Panc1 (cell line): ENCODE data around the gene DYNC1H1. TPM values are rescaled to one million over a fixed set of nuclear protein-coding genes. Genes with fewer than 3 reads are reported as not detected.

Source experiments
- ATAC-seq: fragments of 200-7000 bp; cut with Tn5 transposase; 2 replicates; pipeline ENCODE4 v1.9.1; 2020; ENCODE audit warnings: mild to moderate bottlenecking, moderate library complexity
- BruUV-seq: library from RNA; stranded (reverse); fragments of 400-500 nt; replicated peaks from 2 replicates; lab custom pipeline; 2021; lab: Mats Ljungman, UMichigan
- CTCF ChIA-PET: fragments of 300-600 bp; sonication (Branson Sonifier 250); formaldehyde crosslinking; loops from one replicate; lab custom pipeline; 2022; ENCODE audit warnings: antibody characterized with exemption; lab: Charles Lee
- POLR2A ChIA-PET: fragments of 300-600 bp; sonication (Branson Sonifier 250); formaldehyde crosslinking; loops from one replicate; lab custom pipeline; 2022; ENCODE audit warnings: antibody characterized with exemption; lab: Charles Lee
- DNase-seq: peaks from one replicate; pipeline ENCODE4 v3.0.0-alpha.2; 2010; ENCODE audit warnings: low read depth, low spot score
- H3K27ac ChIP-seq: 2 replicates; pipeline ENCODE4 v1.5.1; 2011; ENCODE audit warnings: mild to moderate bottlenecking, low read length, inconsistent platforms
- H3K27me3 ChIP-seq: fragments of 200-500 bp; sonication (Bioruptor generic); 2 replicates; pipeline ENCODE4 v1.6.0; 2014; ENCODE audit warnings: low read length, inconsistent platforms; ENCODE audit not compliant: control insufficient read depth, insufficient read depth
- H3K36me3 ChIP-seq: fragments of 200-500 bp; sonication (Bioruptor generic); 2 replicates; pipeline ENCODE4 v1.5.1; 2014; ENCODE audit warnings: inconsistent platforms, mild to moderate bottlenecking, low read length, moderate library complexity; ENCODE audit not compliant: control insufficient read depth, insufficient read depth
- H3K4me1 ChIP-seq: 2 replicates; pipeline ENCODE4 v1.5.1; 2011; ENCODE audit warnings: inconsistent platforms, mild to moderate bottlenecking, low read length, moderate library complexity; ENCODE audit not compliant: control insufficient read depth, insufficient read depth
- H3K4me3 ChIP-seq, 2 experiments: 2 replicates each; pipeline ENCODE4 v1.5.1; 2011 to 2012; ENCODE audit warnings: low read depth in 2 of 2, low read length in 2 of 2, mild to moderate bottlenecking in 2 of 2, inconsistent platforms in 1 of 2, moderate library complexity in 1 of 2
- H3K9me3 ChIP-seq: fragments of 200-500 bp; sonication (Bioruptor generic); 2 replicates; pipeline ENCODE4 v1.5.1; 2014; ENCODE audit warnings: low read depth, mild to moderate bottlenecking, inconsistent platforms, low read length, moderate library complexity; ENCODE audit not compliant: control insufficient read depth, insufficient read depth
- CTCF ChIP-seq: fragments of 450-650 bp; IDR thresholded peaks from 2 replicates; pipeline ENCODE4 v1.5.1; 2017; ENCODE audit warnings: mild to moderate bottlenecking
- POLR2AphosphoS5 ChIP-seq: IDR thresholded peaks from 2 replicates; pipeline ENCODE4 v1.6.1; 2012; ENCODE audit warnings: mild to moderate bottlenecking, low read depth, low read length, moderate library complexity
- REST ChIP-seq, 2 experiments: IDR thresholded peaks; 2 replicates each; pipeline ENCODE4 v1.6.1; 2011 to 2012; ENCODE audit warnings: low read depth in 2 of 2, control low read depth in 1 of 2, low read length in 1 of 2, mild to moderate bottlenecking in 1 of 2, moderate library complexity in 1 of 2; ENCODE audit not compliant: insufficient read depth in 1 of 2
- SIN3A ChIP-seq: IDR thresholded peaks from 2 replicates; pipeline ENCODE4 v1.6.1; 2012; ENCODE audit warnings: low read depth, mild to moderate bottlenecking, low read length, moderate library complexity, borderline replicate concordance; ENCODE audit not compliant: insufficient read depth
- TCF7L2 ChIP-seq: IDR thresholded peaks from 2 replicates; pipeline ENCODE4 v1.6.1; 2011; ENCODE audit warnings: mild to moderate bottlenecking, low read depth, low read length, inconsistent platforms
- in situ Hi-C: cut with HindIII; loops from 2 replicates; pipeline ENCODE4 v1.10.0; 2016; ENCODE audit warnings: low sequenced_read_pairs, low pct_unique_long_range_greater_than_20kb
- intact Hi-C: fragments of 100-400 bp; cut with micrococcal nuclease; formaldehyde crosslinking; loops from one replicate; pipeline ENCODE4 v1.10.0; 2022; ENCODE audit not compliant: unreplicated experiment
- total RNA-seq: library from RNA; stranded (reverse); gene quantifications from one replicate; pipeline ENCODE4 v1.2.1, GENCODE V29; 2021; ENCODE audit not compliant: unreplicated experiment

DYNC1H1 gene
- total RNA-seq, 1 experiment from 2014 or later: 382 TPM

GRCh38 chr14:102012336-102012735 lies 48.0 kb downstream of the DYNC1H1 start:
- no peak for DNase-seq
- Histone ChIP-seq H3K27me3 (no peaks in the 10 kb centered on the region), H3K36me3 (peaks cover 36% of the 10 kb centered on the region), H3K27ac (no peak overlapping the region), H3K4me3 (no peak overlapping the region), H3K4me1 (no peaks in the 10 kb centered on the region), H3K9me3 (no peaks in the 10 kb centered on the region)
- TF ChIP-seq TCF7L2 (no peak), REST (IDR thresholded peaks at IDR 0.05; ENCODE audit: insufficient read depth in 1 of 2, low read depth in 2 of 2, low read length in 1 of 2) (no peak), POLR2AphosphoS5 (no peak), SIN3A (no peak), CTCF (no peak)
- in situ Hi-C loops: no loop called here
- intact Hi-C loops: no loop called here
- ChIA-PET CTCF (no interaction called here), POLR2A (interaction anchor here (0.6 kb wide), 1 partner anchor 202 kb away, joined by 3 read pairs; no protein-coding TSS in a partner anchor)
- ATAC-seq: no peak
- BruUV-seq: no TSS peak

GRCh38 chr14:102013669-102014200 lies 49.4 kb downstream of the DYNC1H1 start:
- H3K36me3 ChIP-seq: peaks cover 36% of the 10 kb centered on the region
- ATAC-seq (no peak), DNase-seq (no peak)
- TF ChIP-seq POLR2AphosphoS5 (no peak), SIN3A (no peak), REST (IDR thresholded peaks at IDR 0.05; ENCODE audit: insufficient read depth in 1 of 2, low read depth in 2 of 2, low read length in 1 of 2) (no peak), CTCF (no peak), TCF7L2 (no peak)
- H3K27me3 ChIP-seq: no peaks in the 10 kb centered on the region
- no peak overlapping the region for H3K27ac ChIP-seq
- no peaks in the 10 kb centered on the region for H3K9me3 ChIP-seq
- no peak overlapping the region for H3K4me3 ChIP-seq
- in situ Hi-C loops (no loop called here), intact Hi-C loops (no loop called here)
- no peaks in the 10 kb centered on the region for H3K4me1 ChIP-seq
- POLR2A ChIA-PET: no interaction called here
- no TSS peak for BruUV-seq
- CTCF ChIA-PET: interaction anchor here (0.6 kb wide), 1 partner anchor 243 kb away, joined by 3 read pairs; no protein-coding TSS in a partner anchor
